Stimulated activated CD4-positive, alpha-beta T cell treated with anti-CD3 and anti-CD28 coated beads, Interleukin-15, amount 100 ng/mL, for 24 hours (primary cell): ENCODE results near the gene MKLN1.

Experiments
- DNase-seq: peaks from one replicate; pipeline ENCODE4 v3.0.0-alpha.2; 2020

MKLN1 gene

DNA sequence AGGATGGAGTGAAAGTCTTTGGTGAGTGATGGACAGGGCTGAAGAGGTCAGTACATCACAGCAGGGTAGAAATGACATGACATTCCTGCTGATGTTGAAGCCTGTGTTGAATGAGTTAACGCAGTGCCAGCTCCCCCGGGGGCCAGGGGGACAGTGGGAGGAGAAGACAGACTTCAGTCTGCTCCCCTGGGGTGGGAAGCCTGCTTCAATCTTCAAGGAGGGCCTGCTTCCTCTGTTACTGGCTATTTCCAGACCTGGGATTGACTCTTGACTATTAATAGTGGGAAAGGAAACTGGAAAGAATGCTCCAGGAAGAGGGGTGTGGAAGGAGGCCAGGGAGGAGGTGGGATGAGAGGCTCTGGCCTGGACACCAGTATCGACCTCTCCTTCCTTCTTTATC is 201.5 kb downstream of the MKLN1 start:
- DNase-seq = no peak

DNA sequence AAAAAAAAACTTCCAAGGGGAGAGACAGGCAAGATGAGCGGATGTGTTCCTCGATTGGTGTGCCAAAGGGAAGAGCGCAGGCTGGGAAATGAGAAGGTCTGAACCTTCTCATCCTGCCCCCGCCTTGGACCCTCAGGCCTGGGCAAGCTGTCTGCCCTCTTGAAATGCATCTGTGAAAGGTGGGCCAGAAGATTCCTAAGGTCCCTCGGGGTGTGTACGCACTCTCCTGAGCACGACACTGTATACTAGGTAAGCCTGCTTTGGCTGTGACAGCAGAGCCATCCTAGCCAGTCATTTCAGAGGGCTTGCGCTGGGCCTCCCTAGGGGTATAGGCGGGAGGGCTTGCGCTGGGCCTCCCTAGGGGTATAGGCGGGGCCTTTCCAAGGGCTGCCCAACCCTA is 201.9 kb downstream of the MKLN1 start:
- no peak for DNase-seq

DNA sequence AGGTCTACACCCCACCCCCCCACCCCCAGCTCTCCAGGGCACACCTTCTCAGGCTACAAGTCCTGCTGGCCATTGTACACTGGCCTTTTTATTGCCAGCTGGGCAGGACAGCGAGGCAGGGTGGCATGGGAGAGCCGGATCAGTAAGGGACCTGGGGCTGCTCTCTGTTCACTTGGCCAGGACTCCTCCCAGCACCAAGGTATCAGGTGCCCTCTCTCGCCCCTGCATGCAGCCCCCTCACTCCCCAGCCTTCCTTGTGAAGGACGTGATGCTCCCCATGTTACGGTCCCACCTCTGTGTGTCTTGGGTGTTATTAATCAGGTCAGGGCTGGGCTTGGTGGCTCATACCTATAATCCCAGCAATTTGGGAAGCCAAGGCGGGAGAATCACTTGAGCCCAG is 202.5 kb downstream of the MKLN1 start:
- no peak for DNase-seq

DNA sequence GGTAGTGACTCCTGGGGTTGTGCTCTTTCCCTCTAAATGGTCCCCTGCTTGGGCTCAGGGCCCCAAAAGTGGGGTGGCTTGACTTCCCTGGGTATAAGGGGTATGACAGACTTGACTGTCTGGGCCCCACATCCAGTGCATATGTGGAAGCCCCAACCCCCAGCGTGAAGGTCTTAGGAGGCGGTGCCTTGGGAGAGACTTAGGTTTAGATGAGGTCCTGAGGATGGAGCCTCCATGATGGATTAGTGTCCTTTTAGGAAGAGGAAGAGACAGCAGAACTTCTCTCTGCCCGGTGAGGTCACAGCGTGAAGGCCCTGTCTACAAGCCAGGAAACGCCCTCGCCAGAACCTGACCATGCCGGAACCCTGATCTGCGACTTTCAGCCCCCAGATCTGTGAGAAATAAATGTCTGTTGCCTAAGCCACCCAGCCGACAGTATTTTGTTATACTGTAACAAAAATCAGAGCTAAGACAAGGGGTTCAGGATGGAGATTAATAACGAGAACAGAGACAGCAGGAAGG is 205.0 kb downstream of the MKLN1 start:
- DNase-seq = no peak

DNA sequence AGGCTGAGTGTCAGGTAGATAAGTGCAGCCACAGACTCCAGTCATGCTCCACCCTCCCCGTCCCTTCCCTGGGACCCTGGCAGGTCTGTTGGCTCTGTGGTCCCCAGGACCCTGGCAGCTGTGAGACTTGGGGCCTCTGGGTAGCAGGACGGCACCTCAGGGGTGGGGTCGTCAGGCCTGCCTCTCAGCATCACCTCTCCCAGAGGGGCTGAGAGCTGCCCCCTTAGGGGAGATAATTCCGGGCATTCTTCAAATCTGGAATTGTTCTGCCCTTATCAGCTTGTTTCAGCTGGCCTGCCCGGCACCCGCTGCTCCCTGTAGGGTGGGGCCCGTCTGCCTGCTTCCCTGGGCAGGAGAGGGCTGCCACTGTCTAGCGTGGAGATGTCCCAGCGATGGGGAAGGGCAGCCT is 205.5 kb downstream of the MKLN1 start:
- DNase-seq = no peak

DNA sequence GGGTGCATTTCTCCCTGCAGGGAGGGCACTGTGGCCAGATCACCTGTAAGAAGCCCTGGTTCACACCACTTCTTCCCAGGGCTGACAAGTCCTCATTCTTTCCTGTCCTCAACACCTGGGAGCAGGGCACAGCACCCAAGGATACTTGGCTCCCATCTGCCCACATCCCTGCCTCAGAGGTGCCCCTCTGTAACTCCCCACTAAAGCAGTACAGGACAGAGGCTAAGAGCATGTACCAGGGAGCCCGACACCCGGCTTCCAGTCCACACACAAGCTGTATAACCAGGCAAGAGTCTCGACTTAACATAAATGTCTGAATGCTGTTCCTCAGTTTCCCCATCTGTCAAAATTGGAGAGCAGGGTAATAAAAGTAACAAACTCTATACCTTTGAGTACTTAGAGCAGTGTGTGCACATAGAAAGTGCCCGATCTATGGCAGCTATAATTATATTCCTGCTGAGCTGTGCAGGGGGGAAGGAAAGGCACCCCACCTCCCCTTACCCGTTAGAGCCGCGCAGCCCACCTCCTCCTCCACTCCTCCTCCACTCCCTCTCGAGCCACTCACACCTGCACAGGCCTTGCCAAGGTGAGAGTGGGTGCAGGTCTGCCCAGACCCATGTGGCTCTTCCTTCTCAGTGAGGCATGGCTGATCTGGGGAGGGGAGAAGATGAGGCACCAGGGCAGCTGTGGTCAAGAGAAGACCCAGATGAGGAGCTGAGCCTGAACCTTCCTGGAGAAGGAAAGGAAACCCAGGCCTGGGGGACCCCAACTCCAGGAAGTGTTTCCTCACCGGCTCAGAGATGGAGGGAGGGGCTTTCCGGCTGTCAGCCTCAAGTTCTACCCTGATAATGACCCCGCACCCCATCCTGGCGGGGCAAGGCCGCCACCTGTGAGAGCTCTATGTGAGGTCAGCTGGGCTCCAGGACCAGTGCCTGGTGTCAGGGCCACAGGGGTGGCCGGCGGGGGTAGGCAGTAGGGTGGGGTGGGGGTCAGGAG is 206.2 kb downstream of the MKLN1 start:
- DNase-seq = no peak

DNA sequence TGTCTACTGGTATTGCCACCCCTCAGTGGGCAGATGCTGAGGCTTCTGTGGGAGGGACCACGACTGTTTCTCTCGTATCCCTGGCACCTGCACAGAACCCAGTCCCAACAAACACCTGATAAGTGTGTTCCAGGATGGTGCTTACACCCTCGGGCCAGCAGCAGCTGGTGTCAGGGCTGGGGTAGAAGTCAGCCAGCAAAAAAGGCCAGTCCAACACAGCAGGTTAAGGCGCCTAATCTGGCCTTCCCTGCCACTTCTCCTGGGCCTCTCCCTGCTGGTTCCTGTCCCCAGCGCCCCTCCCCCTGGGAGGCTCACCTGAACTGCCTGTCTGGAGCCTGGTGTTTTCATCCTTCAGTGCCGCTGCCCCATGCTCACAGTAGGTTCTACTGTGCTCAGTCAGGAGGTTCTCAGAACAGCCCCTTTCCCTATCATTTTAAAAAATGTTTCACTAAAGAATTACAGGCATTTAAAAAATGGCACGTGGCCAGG is 208.7 kb downstream of the MKLN1 start:
- no peak for DNase-seq

DNA sequence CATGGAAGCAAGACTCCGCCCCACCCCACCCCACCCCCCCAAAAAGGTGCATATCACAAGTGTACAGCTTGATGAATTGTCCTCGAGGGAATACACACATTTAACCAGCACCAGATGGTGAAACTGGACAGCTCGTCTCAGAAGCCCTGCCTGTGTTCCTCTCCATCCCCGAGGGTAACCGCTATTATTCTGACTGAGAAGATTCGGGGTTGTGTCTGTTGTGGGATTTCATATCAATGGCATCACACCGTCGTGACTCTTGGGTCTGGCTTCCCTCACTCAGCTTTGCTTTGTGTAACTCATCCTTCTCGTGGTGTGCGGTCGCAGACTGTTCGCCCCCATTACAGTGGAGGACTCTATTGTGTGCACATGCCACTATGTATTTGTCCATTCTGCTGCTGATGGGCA is 209.9 kb downstream of the MKLN1 start:
- DNase-seq = no peak

DNA sequence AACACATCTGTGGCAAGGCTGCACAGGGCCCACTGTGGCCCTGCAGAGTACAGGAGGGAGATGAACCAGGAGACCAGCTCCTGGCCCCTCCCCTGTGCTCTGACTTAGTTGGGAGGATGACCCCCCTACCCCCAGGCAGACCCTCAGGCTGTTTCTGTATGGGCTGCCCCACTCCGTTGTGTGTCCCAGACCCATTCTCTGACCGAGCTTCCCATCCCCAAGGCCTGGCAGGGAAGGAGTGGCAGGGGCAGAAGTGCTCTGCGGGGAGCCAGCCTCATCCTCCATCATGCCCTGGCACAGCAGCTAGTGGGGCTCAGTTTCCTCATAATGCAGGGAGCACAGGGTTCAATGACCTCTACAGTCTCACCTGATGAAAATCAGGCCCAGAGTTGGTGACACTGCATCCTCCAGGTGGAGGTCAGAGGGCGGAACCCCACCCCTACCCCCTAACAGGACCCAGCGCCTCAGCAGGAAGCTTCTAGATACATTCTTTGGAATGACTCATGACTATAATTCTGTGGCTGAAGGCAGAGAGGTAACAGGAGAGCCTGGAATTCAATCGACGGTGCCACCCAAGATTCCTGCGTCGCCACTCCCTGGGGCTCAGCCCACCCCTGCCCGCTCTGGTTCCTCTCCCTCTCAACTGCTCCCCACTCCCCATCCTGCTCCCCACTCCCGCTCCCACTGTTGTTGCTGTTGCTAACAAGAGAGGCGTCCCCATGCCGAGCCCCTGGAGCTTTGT is 210.6 kb downstream of the MKLN1 start:
- DNase-seq = no peak

DNA sequence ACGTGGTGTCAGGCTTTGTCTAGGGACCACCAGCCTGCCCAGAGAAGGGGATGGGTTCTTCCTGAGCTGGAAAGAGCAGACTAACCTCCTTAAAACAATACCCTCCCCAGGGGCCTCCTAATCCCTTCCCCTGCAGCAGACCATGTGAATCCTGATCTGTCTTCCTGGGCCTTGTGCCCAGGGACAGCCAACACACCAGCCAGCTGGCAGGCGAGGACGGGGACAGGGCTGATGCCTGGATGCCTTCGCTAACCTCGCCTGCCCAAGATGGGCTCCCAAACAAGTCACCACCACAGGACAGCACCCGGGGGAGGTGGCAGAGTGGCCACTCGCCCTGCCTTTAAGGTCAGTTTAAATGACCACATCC is 211.1 kb downstream of the MKLN1 start:
- DNase-seq = no peak

DNA sequence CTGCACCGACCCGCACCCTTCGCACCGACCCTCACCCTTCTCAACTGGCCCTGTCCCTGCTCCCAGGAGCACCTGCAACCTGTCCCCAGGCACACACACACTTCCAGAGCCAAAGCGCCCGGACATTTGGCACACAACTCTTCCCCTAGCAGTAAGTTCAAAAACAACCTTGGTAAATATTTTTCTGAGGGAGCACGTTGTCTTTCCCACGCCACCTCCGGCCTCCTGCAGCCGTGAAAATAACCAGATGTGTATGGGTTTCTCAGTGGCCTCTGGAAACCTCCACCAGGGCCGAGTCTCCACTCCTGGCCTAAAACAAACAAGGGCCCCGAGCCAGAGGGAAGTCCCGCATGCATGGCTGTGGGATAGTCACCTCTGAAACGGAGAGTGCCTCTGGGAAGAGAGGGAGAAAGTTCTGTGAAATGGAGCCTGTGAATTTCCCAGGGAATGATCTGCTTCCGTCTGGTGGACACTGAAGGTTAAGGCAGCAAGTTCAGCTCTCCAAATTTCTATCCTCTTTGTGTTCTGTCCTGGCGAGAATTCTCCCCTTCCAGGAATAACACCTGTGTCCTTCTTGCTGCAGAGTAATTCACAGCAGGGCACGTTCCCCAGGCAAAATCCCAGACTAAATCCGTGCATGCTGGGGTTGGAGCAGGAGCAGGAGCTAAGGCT is 213.0 kb downstream of the MKLN1 start:
- no peak for DNase-seq

DNA sequence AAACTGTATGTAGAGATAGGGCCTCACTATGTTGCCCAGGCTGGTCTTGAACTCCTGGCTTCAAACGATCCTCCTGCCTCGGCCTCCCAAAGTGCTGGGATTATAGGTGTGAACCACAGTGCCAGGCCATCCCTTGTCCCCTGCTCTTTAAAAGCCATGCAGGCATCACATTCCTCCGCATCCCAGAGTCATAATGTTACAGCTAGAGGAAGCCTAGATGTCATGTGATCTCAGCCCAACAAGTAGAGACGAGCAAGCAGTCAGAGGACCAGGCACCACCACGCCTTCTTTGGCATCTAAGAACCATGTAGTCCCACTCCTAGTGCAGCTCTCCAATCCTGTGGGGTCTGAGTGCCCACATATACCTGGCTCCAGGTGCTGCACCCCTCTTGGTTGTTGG is 215.6 kb downstream of the MKLN1 start:
- no peak for DNase-seq

DNA sequence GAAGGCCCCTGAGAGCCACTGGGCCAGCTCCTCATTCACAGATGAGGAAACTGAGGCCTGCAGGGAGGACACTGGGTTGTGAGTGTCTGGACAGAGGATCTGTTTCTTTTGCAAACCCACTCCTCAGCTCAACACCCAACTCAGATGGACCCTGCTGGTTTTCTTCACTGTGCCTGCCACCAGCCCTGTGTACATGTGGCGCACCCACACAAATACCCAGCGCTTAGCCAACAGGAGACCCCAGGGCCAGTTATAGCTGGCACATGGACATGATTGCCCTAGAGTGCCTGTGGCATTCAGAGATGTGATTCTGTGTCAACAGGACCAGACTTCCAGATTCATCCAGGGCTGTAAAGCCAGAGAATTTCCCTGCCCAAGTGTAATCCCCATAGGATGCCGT is 216.3 kb downstream of the MKLN1 start:
- DNase-seq = no peak

DNA sequence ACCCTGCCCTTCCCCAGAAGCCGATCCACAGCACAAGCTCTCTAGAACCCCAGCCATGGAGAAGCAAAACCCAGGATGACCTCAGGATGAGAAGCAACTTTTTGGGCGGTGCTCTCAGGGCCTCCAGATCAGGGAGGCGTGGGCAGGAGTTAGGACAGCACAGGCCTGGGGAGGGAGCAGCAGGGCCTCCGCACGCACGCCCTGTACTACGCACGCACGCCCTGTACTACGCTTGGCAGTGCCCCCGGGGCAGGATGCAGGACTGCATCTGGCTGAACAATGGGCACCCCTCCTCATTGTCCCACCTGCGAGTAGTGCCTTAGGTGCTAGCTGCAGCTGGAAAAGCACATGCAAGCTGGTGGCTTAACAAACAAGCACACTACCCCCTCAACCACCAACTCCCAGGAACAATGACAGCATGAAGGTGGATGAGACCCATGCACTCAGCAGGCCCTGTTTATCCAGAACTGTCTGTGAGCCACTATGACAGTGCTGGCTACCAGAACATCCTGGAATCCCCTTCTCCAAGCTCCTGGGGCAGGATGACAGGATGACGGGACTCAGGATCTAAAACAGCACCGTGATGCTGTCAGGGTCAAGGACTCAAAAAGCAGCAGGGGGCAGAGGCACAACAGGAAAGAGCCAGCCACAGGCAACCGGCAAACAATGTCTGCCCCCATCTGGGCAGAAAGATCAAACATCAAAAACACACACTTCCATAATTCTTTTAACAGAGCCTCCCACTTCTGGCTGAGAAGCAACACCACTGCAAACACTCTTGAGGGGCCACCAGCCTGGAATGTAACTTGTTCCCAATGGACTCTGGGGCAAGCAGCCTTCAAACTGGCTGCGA is 217.0 kb downstream of the MKLN1 start:
- DNase-seq = no peak

DNA sequence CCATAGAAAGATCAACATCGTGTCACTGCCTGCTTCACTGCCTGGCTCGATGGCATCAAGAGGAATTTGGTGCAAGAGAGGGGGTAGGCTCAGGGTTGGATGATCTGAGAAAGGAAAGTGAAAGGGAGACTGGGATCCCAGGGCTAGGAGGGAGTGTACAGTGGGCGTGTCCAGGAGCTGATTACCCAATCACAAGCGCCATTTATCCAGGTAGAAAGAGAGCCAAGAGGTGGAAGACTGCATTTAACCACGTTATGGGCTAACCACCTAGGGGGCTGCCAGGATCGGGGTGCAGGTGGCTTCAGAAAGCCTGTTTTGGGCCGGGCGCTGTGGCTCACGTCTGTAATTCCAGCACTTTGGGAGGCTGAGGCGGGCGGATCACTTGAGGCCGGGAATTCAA is 218.4 kb downstream of the MKLN1 start:
- no peak for DNase-seq
